G401.6 (cell line): Measurements from ENCODE around the gene CATSPERD.
"Not testable (repeated sequence)": the region's sequence is repeated elsewhere in the genome, so short reads cannot be mapped to it uniquely, and the experiment has no call there.

Experiments used
- FAIRE-seq: peaks from 2 replicates; lab custom pipeline; 2012; peaks lifted over from hg19 to GRCh38; lab: Jason Lieb, UNC

The CATSPERD gene

GRCh38 chr19:5738423-5738822 is 18.0 kb downstream of the CATSPERD start:
- no peak for FAIRE-seq

GRCh38 chr19:5742051-5742450 is 21.6 kb downstream of the CATSPERD start:
- no peak for FAIRE-seq

- FAIRE-seq = no peak
These were observed 23.2 kb downstream of the CATSPERD start for GRCh38 chr19:5743630-5744029.

GRCh38 chr19:5744999-5745398 is 24.6 kb downstream of the CATSPERD start:
- FAIRE-seq = not testable (repeated sequence)

GRCh38 chr19:5748920-5749319 is 28.5 kb downstream of the CATSPERD start:
- FAIRE-seq = not testable (repeated sequence)

GRCh38 chr19:5749505-5749904 is 29.1 kb downstream of the CATSPERD start:
- FAIRE-seq = no peak

- no peak for FAIRE-seq
These were observed 31.3 kb downstream of the CATSPERD start for GRCh38 chr19:5751709-5752108.

- no peak for FAIRE-seq
These were observed 33.3 kb downstream of the CATSPERD start for GRCh38 chr19:5753743-5754142.

GRCh38 chr19:5762608-5763217 is 42.3 kb downstream of the CATSPERD start:
- no peak for FAIRE-seq

GRCh38 chr19:5765220-5765619 is 44.8 kb downstream of the CATSPERD start:
- no peak for FAIRE-seq

GRCh38 chr19:5767949-5768348 is 47.5 kb downstream of the CATSPERD start:
- FAIRE-seq = no peak

GRCh38 chr19:5772416-5772815 is 52.0 kb downstream of the CATSPERD start:
- no peak for FAIRE-seq

GRCh38 chr19:5773276-5773675 is 52.8 kb downstream of the CATSPERD start:
- FAIRE-seq = no peak

- FAIRE-seq = no peak
These were observed 54.5 kb downstream of the CATSPERD start for GRCh38 chr19:5774921-5775320.

- FAIRE-seq = no peak
These were observed 55.4 kb downstream of the CATSPERD start for GRCh38 chr19:5775668-5776309.

GRCh38 chr19:5778402-5778801 is 58.0 kb downstream of the CATSPERD start:
- no peak for FAIRE-seq

- FAIRE-seq = not testable (repeated sequence)
These were observed 60.5 kb downstream of the CATSPERD start for GRCh38 chr19:5780916-5781315.

GRCh38 chr19:5782322-5782721 is 61.9 kb downstream of the CATSPERD start:
- FAIRE-seq = no peak

GRCh38 chr19:5782945-5783919 is 62.8 kb downstream of the CATSPERD start:
- no peak for FAIRE-seq

GRCh38 chr19:5784581-5785147 is 64.2 kb downstream of the CATSPERD start, which contains the start of gene PRR22:
PRR22 (minus strand) TSS chr19:5784746; CDS start chr19:5784660, 86 bp downstream.
- FAIRE-seq = no peak

- no peak for FAIRE-seq
These were observed 65.0 kb downstream of the CATSPERD start for GRCh38 chr19:5785423-5785822.

- no peak for FAIRE-seq
These were observed 66.4 kb downstream of the CATSPERD start for GRCh38 chr19:5786593-5787408.
